K562 (cell line): Measurements from ENCODE around the gene ZBTB16. TPM values are rescaled to one million over a fixed set of nuclear protein-coding genes. Genes with fewer than 3 reads are reported as not detected.

Source experiments
- ATF3 ChIP-seq, 2 experiments: fragments of 450-650 bp in 1 of 2; sonication (generic) in 1 of 2; formaldehyde crosslinking in 1 of 2; IDR thresholded peaks in 1 of 2; conservative IDR thresholded peaks in 1 of 2; 2 replicates each; pipeline versions ENCODE4 v1.6.1 to v1.8.1; 2016 to 2023; ENCODE audit warnings: mild to moderate bottlenecking in 2 of 2, moderate library complexity in 2 of 2, inconsistent platforms in 1 of 2, missing genetic modification reagents in 1 of 2
- FOSL1 ChIP-seq: fragments of 200-800 bp; sonication (Bioruptor generic); conservative IDR thresholded peaks from 2 replicates; pipeline ENCODE4 v1.6.1; 2016; ENCODE audit warnings: missing genetic modification characterization, missing compliant biosample characterization
- HNRNPH1 ChIP-seq: fragments of 200-400 bp; formaldehyde crosslinking; optimal IDR thresholded peaks from 2 replicates; pipeline ENCODE3; 2017; ENCODE audit warnings: low read depth, mild to moderate bottlenecking, low read length, moderate library complexity
- HSF4 ChIP-seq: fragments of 250-450 bp; sonication (Bioruptor Pico); IDR thresholded peaks from 2 replicates; pipeline ENCODE4 v2.1.2; 2022; ENCODE audit warnings: mild to moderate bottlenecking, moderate library complexity, borderline replicate concordance
- JUN ChIP-seq, 2 experiments: sonication (generic) in 1 of 2; formaldehyde crosslinking in 1 of 2; IDR thresholded peaks; 2 replicates each; pipeline versions ENCODE4 v1.6.1 to v1.8.0; 2012 to 2022; ENCODE audit warnings: borderline replicate concordance in 2 of 2, mild to moderate bottlenecking in 2 of 2, improper control_type of control experiment in 1 of 2, low read depth in 1 of 2, low read length in 1 of 2, missing genetic modification reagents in 1 of 2
- JUNB ChIP-seq: fragments of 450-650 bp; formaldehyde crosslinking; conservative IDR thresholded peaks from 2 replicates; pipeline ENCODE4 v1.4.0; 2020; ENCODE audit warnings: mild to moderate bottlenecking
- LARP7 ChIP-seq: fragments of 450-650 bp; IDR thresholded peaks from 2 replicates; pipeline ENCODE4 v1.6.1; 2016
- MCM3 ChIP-seq: fragments of 450-650 bp; IDR thresholded peaks from 2 replicates; pipeline ENCODE4 v1.6.1; 2016
- NFATC3 ChIP-seq: fragments of 450-650 bp; IDR thresholded peaks from 2 replicates; pipeline ENCODE4 v1.6.1; 2017; ENCODE audit warnings: mild to moderate bottlenecking
- PTTG1 ChIP-seq: fragments of 450-650 bp; IDR thresholded peaks from 2 replicates; pipeline ENCODE4 v1.6.1; 2016; ENCODE audit warnings: low read depth, mild to moderate bottlenecking, missing genetic modification characterization, missing compliant biosample characterization
- REST ChIP-seq, 2 experiments: fragments of 450-650 bp; formaldehyde crosslinking in 1 of 2; IDR thresholded peaks; 2 replicates each; pipeline versions ENCODE4 v1.4.0 to v1.6.1; 2014 to 2020; ENCODE audit warnings: mild to moderate bottlenecking in 2 of 2, borderline replicate concordance in 1 of 2, low read depth in 1 of 2
- SMAD3 ChIP-seq: fragments of 450-650 bp; formaldehyde crosslinking; conservative IDR thresholded peaks from 2 replicates; pipeline ENCODE4 v1.4.0; 2020; ENCODE audit warnings: mild to moderate bottlenecking
- SPI1 ChIP-seq: IDR thresholded peaks from 2 replicates; pipeline ENCODE4 v1.6.1; 2011; ENCODE audit warnings: low read depth, low read length, control low read depth, borderline replicate concordance
- SRF ChIP-seq, 2 experiments: fragments of 250-450, 450-650 bp in 1 of 2; sonication (Bioruptor Pico) in 1 of 2; sonication (generic) in 1 of 2; formaldehyde crosslinking; IDR thresholded peaks; 2 replicates each; pipeline versions ENCODE4 v1.5.0 to v1.5.1; 2020 to 2022; ENCODE audit warnings: mild to moderate bottlenecking in 1 of 2, missing genetic modification reagents in 1 of 2
- THRAP3 ChIP-seq: fragments of 450-650 bp; IDR thresholded peaks from 2 replicates; pipeline ENCODE4 v1.6.1; 2016; ENCODE audit warnings: mild to moderate bottlenecking, inconsistent platforms, borderline replicate concordance
- ZC3H11A ChIP-seq: IDR thresholded peaks from 2 replicates; pipeline ENCODE4 v1.6.1; 2012; ENCODE audit warnings: low read depth, low read length, improper control_type of control experiment
- ZNF224 ChIP-seq: sonication (generic); formaldehyde crosslinking; IDR thresholded peaks from 2 replicates; pipeline ENCODE4 v1.8.0; 2022; ENCODE audit warnings: mild to moderate bottlenecking, missing genetic modification reagents
- ZNF57 ChIP-seq: fragments of 450-650 bp; formaldehyde crosslinking; IDR thresholded peaks from 2 replicates; pipeline ENCODE4 v1.4.0; 2020; ENCODE audit warnings: mild to moderate bottlenecking, moderate library complexity
- polyA plus RNA-seq, 8 experiments: library from polyadenylated mRNA; depleted of rRNA in 4 of 8; stranded (reverse) in 5 of 8; unstranded in 3 of 8; fragments of >200 nt; fragmentation: Nextera tagmentation in 2 of 8; fragmentation: Illumina TruSeq in 1 of 8; extraction: Ambion mirVana in 2 of 8; extraction: Trizol in 1 of 8; gene quantifications; 2 replicates each; pipeline versions ENCODE4 v1.2.1 to v1.2.3, GENCODE V29; 2011 to 2014; ENCODE audit warnings: inconsistent platforms in 1 of 8, missing spikeins in 1 of 8
- total RNA-seq, 7 experiments: library from RNA; depleted of rRNA in 6 of 7; stranded (reverse); fragments of >200 nt in 6 of 7; fragmentation: Illumina TruSeq in 2 of 7; extraction: Trizol in 2 of 7; gene quantifications; 2 replicates each; pipeline versions ENCODE4 v1.2.1 to v1.2.3, GENCODE V29; 2011 to 2021; ENCODE audit warnings: low replicate concordance in 1 of 7

ZBTB16 gene
- total and polyA plus RNA-seq, 9 of the 15 experiments (the other 6 are each of a cell fraction or from before 2014, with no cell fraction given): 0.06 to 0.40 (median 0.24) TPM; not detected in 4

GRCh38 chr11:114159802-114160632 is 100.5 kb downstream of the ZBTB16 start (continued):
- TF ChIP-seq ATF3 (IDR thresholded peaks at IDR 0.05) (peak; percentile 45; the same call in 1 of the 2 replicates), ATF3 (CRISPR knock-in tag; conservative IDR thresholded peaks at IDR 0.05) (0 out of 2 replicates have a peak, but pooled peaks have one; percentile 52), SMAD3 (CRISPR knock-in tag) (no peak), THRAP3 (no peak), MCM3 (no peak), SRF (CRISPR knock-in tag; IDR thresholded peaks at IDR 0.05) (no peak), PTTG1 (tag) (no peak), ZC3H11A (no peak), HSF4 (CRISPR knock-in tag) (no peak), ZNF224 (CRISPR knock-in tag) (no peak), SPI1 (peak; percentile 56), HNRNPH1 (no peak), JUN (IDR thresholded peaks at IDR 0.05; ENCODE audit: borderline replicate concordance, low read depth, low read length) (peak; percentile 65; the same call in 1 of the 2 replicates), JUN (CRISPR knock-in tag; IDR thresholded peaks at IDR 0.05; ENCODE audit: borderline replicate concordance) (no peak), ZNF57 (CRISPR knock-in tag) (no peak), REST (IDR thresholded peaks at IDR 0.05; ENCODE audit: borderline replicate concordance) (peak; percentile 25; the same call in 1 of the 2 replicates), REST (CRISPR knock-in tag; IDR thresholded peaks at IDR 0.05; ENCODE audit: low read depth) (no peak), LARP7 (no peak), FOSL1 (tag) (peak; percentile 67), NFATC3 (no peak), JUNB (no peak)
